ENCODE results near the gene SMURF1.

DNA sequence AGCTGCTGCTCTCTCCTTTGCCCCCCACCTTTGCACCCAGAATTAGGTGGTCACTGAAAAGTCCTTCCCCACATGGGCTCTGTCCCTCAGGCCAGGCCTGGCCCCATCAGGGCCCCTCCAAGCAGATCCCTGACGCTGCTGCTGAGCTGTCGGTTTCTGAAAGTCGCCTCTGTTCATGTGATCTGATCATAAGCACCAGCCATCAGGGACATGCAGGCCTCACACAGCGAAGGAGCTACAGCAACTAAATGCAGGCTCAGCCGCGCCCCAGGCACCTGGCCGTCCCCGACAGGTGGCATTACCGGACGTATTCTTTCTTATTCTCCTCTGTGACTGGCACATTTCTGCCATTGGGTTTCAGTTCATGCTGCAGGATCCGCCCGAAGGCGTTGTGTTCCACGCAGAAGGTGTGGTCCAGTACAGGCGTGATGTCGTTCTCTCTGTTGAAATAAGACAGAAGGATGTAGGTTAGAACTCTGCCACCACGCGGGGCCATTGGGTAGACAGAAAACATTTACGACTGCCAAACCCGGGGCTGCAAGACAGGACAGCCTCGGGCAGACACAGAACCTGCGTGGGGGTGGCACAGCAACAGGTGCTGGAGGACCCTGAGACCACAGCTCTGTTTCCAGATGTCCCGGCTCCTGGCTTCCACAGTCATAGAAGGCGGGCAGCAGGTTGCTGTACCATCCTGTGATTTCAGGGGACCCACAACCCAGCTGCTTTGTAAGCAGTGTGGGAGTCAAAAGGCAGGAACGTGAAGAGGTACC is 105.6 kb downstream of the SMURF1 start:
- no peak for TF ChIP-seq POLR2AphosphoS5 (IDR thresholded peaks at IDR 0.05)
- TF ChIP-seq, protein P1, sequence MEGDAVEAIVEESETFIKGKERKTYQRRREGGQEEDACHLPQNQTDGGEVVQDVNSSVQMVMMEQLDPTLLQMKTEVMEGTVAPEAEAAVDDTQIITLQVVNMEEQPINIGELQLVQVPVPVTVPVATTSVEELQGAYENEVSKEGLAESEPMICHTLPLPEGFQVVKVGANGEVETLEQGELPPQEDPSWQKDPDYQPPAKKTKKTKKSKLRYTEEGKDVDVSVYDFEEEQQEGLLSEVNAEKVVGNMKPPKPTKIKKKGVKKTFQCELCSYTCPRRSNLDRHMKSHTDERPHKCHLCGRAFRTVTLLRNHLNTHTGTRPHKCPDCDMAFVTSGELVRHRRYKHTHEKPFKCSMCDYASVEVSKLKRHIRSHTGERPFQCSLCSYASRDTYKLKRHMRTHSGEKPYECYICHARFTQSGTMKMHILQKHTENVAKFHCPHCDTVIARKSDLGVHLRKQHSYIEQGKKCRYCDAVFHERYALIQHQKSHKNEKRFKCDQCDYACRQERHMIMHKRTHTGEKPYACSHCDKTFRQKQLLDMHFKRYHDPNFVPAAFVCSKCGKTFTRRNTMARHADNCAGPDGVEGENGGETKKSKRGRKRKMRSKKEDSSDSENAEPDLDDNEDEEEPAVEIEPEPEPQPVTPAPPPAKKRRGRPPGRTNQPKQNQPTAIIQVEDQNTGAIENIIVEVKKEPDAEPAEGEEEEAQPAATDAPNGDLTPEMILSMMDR (IDR thresholded peaks at IDR 0.05): no peak

Measured in sigmoid colon (tissue), 4 donors.